H9 (cell line): Measurements from ENCODE around the gene PLEKHA4. TPM values are rescaled to one million over a fixed set of nuclear protein-coding genes. Genes with fewer than 3 reads are reported as not detected.

ENCODE experiments used
- DNase-seq: peaks from one replicate; pipeline ENCODE4 v3.0.0-alpha.2; 2017
- H2AFZ ChIP-seq: one replicate; pipeline ENCODE4 v1.6.1; 2013; ENCODE audit warnings: mild to moderate bottlenecking, low read length, control low read depth, moderate library complexity
- H2AK5ac ChIP-seq: 2 replicates; pipeline ENCODE4 v1.6.1; 2013; ENCODE audit warnings: low read length, control low read depth, mixed read lengths; ENCODE audit not compliant: insufficient read length
- H2BK120ac ChIP-seq: one replicate; pipeline ENCODE4 v1.6.1; 2013; ENCODE audit warnings: low read depth, mild to moderate bottlenecking, low read length, control low read depth, inconsistent platforms; ENCODE audit not compliant: poor library complexity, severe bottlenecking
- H2BK12ac ChIP-seq: 2 replicates; pipeline ENCODE4 v1.6.1; 2013; ENCODE audit warnings: low read length, control low read depth, mixed read lengths, low read depth; ENCODE audit not compliant: insufficient read length
- H2BK15ac ChIP-seq: 2 replicates; pipeline ENCODE4 v1.6.1; 2013; ENCODE audit warnings: low read depth, low read length, control low read depth
- H2BK20ac ChIP-seq: one replicate; pipeline ENCODE4 v1.6.1; 2013; ENCODE audit warnings: low read depth, mild to moderate bottlenecking, low read length, control low read depth, inconsistent platforms; ENCODE audit not compliant: poor library complexity, severe bottlenecking
- H2BK5ac ChIP-seq: 2 replicates; pipeline ENCODE4 v1.6.1; 2013; ENCODE audit warnings: low read length, control low read depth, mixed read lengths; ENCODE audit not compliant: insufficient read length
- H3K14ac ChIP-seq: 2 replicates; pipeline ENCODE4 v1.6.1; 2013; ENCODE audit warnings: low read length, control low read depth; ENCODE audit not compliant: insufficient read depth
- H3K18ac ChIP-seq: 2 replicates; pipeline ENCODE4 v1.6.1; 2013; ENCODE audit warnings: low read depth, mild to moderate bottlenecking, mixed read lengths, low read length, control low read depth; ENCODE audit not compliant: insufficient read length
- H3K23ac ChIP-seq: 2 replicates; pipeline ENCODE4 v1.6.1; 2013; ENCODE audit warnings: low read length, control low read depth, mixed read lengths, low read depth; ENCODE audit not compliant: insufficient read length
- H3K23me2 ChIP-seq: 2 replicates; pipeline ENCODE4 v1.6.1; 2013; ENCODE audit warnings: low read depth, mild to moderate bottlenecking, mixed read lengths, low read length, control low read depth; ENCODE audit not compliant: insufficient read length, poor library complexity, severe bottlenecking
- H3K27ac ChIP-seq: 2 replicates; pipeline ENCODE4 v1.5.1; 2013; ENCODE audit warnings: low read length, control low read depth, mixed read lengths, low read depth; ENCODE audit not compliant: insufficient read length
- H3K27me3 ChIP-seq: 2 replicates; pipeline ENCODE4 v1.6.1; 2013; ENCODE audit warnings: low read length, control low read depth, inconsistent platforms; ENCODE audit not compliant: insufficient read depth
- H3K4ac ChIP-seq: 2 replicates; pipeline ENCODE4 v1.6.1; 2013; ENCODE audit warnings: low read depth, mild to moderate bottlenecking, control low read depth, inconsistent platforms, low read length, moderate library complexity
- H3K4me1 ChIP-seq: 2 replicates; pipeline ENCODE4 v1.6.1; 2013; ENCODE audit warnings: low read length, control low read depth, inconsistent platforms; ENCODE audit not compliant: insufficient read depth
- H3K4me2 ChIP-seq: 2 replicates; pipeline ENCODE4 v1.6.1; 2013; ENCODE audit warnings: low read length, control low read depth, mixed read lengths; ENCODE audit not compliant: insufficient read length, insufficient read depth
- H3K56ac ChIP-seq: 2 replicates; pipeline ENCODE4 v1.6.1; 2013; ENCODE audit warnings: low read depth, mild to moderate bottlenecking, mixed read lengths, low read length, control low read depth; ENCODE audit not compliant: insufficient read length
- H3K79me1 ChIP-seq: 2 replicates; pipeline ENCODE4 v1.6.1; 2013; ENCODE audit warnings: low read depth, mild to moderate bottlenecking, moderate library complexity, low read length, control low read depth, inconsistent platforms; ENCODE audit not compliant: insufficient read depth, poor library complexity, severe bottlenecking
- H3K79me2 ChIP-seq: 2 replicates; pipeline ENCODE4 v1.6.1; 2013; ENCODE audit warnings: low read length, control low read depth, inconsistent platforms; ENCODE audit not compliant: insufficient read depth
- H3K9ac ChIP-seq: 2 replicates; pipeline ENCODE4 v1.6.1; 2013; ENCODE audit warnings: low read length, control low read depth, mixed read lengths; ENCODE audit not compliant: insufficient read length; ENCODE audit errors: extremely low read depth
- H3K9me3 ChIP-seq: one replicate; pipeline ENCODE4 v1.6.1; 2013; ENCODE audit warnings: low read depth, low read length, inconsistent platforms; ENCODE audit not compliant: control insufficient read depth
- H3T11ph ChIP-seq: one replicate; pipeline ENCODE4 v1.6.1; 2013; ENCODE audit warnings: mild to moderate bottlenecking, low read length, control low read depth, inconsistent platforms
- H4K20me1 ChIP-seq: one replicate; pipeline ENCODE4 v1.6.1; 2013; ENCODE audit not compliant: control insufficient read depth, insufficient read length, insufficient read depth
- H4K5ac ChIP-seq: 2 replicates; pipeline ENCODE4 v1.6.1; 2013; ENCODE audit warnings: low read depth, mild to moderate bottlenecking, mixed read lengths, low read length, control low read depth; ENCODE audit not compliant: insufficient read length
- H4K8ac ChIP-seq: replicated peaks from 2 replicates; pipeline ENCODE4 v1.6.1; 2013; ENCODE audit warnings: low read length, control low read depth, mixed read lengths, low read depth; ENCODE audit not compliant: insufficient read length
- H4K91ac ChIP-seq: 2 replicates; pipeline ENCODE4 v1.6.1; 2013; ENCODE audit warnings: low read depth, mild to moderate bottlenecking, moderate library complexity, mixed read lengths, low read length, control low read depth; ENCODE audit not compliant: insufficient read length
- H3K27ac Mint-ChIP-seq, 3 experiments: 2 replicates in 2 of 3; 3 replicates in 1 of 3; pipeline ENCODE4 v1.8.0; 2020 to 2021; ENCODE audit warnings: mixed read lengths in 3 of 3, mild to moderate bottlenecking in 1 of 3, moderate library complexity in 1 of 3
- H3K27me3 Mint-ChIP-seq: 2 replicates; pipeline ENCODE4 v1.8.0; 2021; ENCODE audit warnings: low read depth, mild to moderate bottlenecking, moderate library complexity, mixed read lengths
- H3K36me3 Mint-ChIP-seq, 3 experiments: 2 replicates in 2 of 3; 3 replicates in 1 of 3; pipeline ENCODE4 v1.8.0; 2020 to 2021; ENCODE audit warnings: low read depth in 3 of 3, mixed read lengths in 3 of 3; ENCODE audit not compliant: insufficient read depth in 1 of 3
- H3K4me1 Mint-ChIP-seq, 2 experiments: 2 replicates each; pipeline ENCODE4 v1.8.0; 2020; ENCODE audit warnings: mixed read lengths in 2 of 2
- H3K4me3 Mint-ChIP-seq, 2 experiments: 2 replicates in 1 of 2; 3 replicates in 1 of 2; pipeline ENCODE4 v1.8.0; 2020 to 2021; ENCODE audit warnings: mild to moderate bottlenecking in 2 of 2, mixed read lengths in 2 of 2, moderate library complexity in 1 of 2
- H3K9me3 Mint-ChIP-seq, 2 experiments: 2 replicates in 1 of 2; 3 replicates in 1 of 2; pipeline ENCODE4 v1.8.0; 2020; ENCODE audit warnings: mild to moderate bottlenecking in 2 of 2, mixed read lengths in 2 of 2, moderate library complexity in 1 of 2
- WGBS: extraction: QIAGEN DNeasy Blood & Tissue Kit; methylation state at CpG from one replicate; pipeline ENCODE4 v1.1.7; 2013; ENCODE audit warnings: missing lambda C conversion rate, low lambda C conversion rate, mixed read lengths; ENCODE audit not compliant: insufficient read length; ENCODE audit errors: extremely low coverage; 5-methylcytosine and 5-hydroxymethylcytosine counted together
- total RNA-seq: library from RNA; stranded (reverse); gene quantifications from 2 replicates; pipeline ENCODE4 v1.2.1, GENCODE V29; 2021
- TF ChIP-seq, protein P1 (sequence below): fragments of 200-600 bp; sonication (generic); conservative IDR thresholded peaks from 3 replicates; pipeline ENCODE4 v1.8.0; 2021; ENCODE audit warnings: antibody characterized with exemption, mild to moderate bottlenecking

Gene PLEKHA4
- total RNA-seq, 1 experiment from 2014 or later, result 15.3 TPM

DNA sequence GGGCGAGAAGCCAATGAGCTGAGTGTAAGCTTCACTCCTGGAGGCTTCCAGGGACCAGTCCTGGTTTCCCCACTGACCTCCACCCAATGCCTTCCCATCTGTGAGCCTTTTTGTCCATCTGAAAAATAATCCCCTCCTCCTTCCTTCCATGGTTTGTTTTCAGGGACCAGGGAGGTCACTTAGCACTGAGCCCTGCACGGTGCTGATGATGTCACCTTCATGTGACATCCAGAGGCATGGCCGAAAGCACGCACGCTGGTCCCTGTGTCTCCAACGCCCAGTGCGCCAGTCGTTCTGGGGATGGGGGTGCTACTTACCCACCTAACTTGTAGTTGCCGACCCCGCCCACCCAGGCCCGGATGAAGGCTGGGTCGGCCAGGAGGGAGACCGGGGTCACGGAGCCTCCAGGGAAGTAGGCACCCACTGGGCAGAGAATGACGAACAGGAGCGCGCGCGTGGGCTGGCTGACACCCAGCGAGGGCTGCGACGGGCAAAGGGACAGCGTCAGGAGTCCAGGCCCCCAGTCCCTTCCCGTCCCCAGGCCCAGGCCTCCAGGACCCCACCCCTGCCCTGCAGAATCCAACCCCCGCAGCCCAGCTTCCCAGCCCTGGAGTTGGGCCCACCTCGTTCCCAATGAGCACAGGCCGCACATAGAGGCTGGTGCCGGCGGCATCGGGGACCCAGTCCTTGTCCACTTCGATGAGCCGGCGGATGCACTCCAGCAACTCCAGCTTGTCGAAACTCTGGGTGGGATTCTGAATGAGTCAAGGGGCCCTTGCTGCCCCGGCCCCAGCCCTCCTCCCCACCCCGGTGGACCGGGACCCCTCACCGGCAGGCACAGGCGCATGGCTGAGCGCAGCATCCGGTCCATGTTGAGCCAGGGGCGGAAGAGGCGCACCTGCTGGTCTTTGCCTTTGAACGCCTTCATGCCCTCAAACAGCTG, 68.8 kb downstream of the PLEKHA4 start:
- H3K9me3 ChIP-seq, result no peaks in the 10 kb centered on the region
- H2BK12ac ChIP-seq, result peak overlapping the region; percentile 16
- no peak overlapping the region for H3T11ph ChIP-seq
- Mint-ChIP-seq H3K36me3 (no peaks in the 10 kb centered on the region; a peak in 2 of 7 replicates), H3K4me1 (peaks cover 17% of the 10 kb centered on the region in 2 experiments), H3K27me3 (no peaks in the 10 kb centered on the region; the same call in none of the 2 replicates), H3K27ac (peak overlapping the region in 2 of 3 experiments; percentile 51 to 83; a peak in 4 of 7 replicates), H3K4me3 (no peak overlapping the region; a peak in 1 of 5 replicates), H3K9me3 (0 out of 5 replicates have a peak, but pooled peaks cover 0 to 2% of the 10 kb centered on the region in 2 experiments)
- H3K4me1 ChIP-seq, result peaks cover 4% of the 10 kb centered on the region; the same call in 1 of the 2 replicates
- H4K20me1 ChIP-seq, result no peaks in the 10 kb centered on the region
- no peak overlapping the region for H4K8ac ChIP-seq
- TF ChIP-seq, protein P1, sequence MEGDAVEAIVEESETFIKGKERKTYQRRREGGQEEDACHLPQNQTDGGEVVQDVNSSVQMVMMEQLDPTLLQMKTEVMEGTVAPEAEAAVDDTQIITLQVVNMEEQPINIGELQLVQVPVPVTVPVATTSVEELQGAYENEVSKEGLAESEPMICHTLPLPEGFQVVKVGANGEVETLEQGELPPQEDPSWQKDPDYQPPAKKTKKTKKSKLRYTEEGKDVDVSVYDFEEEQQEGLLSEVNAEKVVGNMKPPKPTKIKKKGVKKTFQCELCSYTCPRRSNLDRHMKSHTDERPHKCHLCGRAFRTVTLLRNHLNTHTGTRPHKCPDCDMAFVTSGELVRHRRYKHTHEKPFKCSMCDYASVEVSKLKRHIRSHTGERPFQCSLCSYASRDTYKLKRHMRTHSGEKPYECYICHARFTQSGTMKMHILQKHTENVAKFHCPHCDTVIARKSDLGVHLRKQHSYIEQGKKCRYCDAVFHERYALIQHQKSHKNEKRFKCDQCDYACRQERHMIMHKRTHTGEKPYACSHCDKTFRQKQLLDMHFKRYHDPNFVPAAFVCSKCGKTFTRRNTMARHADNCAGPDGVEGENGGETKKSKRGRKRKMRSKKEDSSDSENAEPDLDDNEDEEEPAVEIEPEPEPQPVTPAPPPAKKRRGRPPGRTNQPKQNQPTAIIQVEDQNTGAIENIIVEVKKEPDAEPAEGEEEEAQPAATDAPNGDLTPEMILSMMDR, result no peak
- H3K9ac ChIP-seq, result no peak overlapping the region
- H2BK15ac ChIP-seq, result no peak overlapping the region
- no peak overlapping the region for H2AK5ac ChIP-seq
- no peak overlapping the region for H2AFZ ChIP-seq
- no peak overlapping the region for H3K23ac ChIP-seq
- H3K14ac ChIP-seq, result no peak overlapping the region
- H3K18ac ChIP-seq, result peak overlapping the region; percentile 22
- H3K56ac ChIP-seq, result no peak overlapping the region
- H2BK120ac ChIP-seq, result no peak overlapping the region
- DNase-seq, result no peak
- no peaks in the 10 kb centered on the region for H3K79me1 ChIP-seq
- no peaks in the 10 kb centered on the region for H3K79me2 ChIP-seq
- no peak overlapping the region for H3K27ac ChIP-seq
- no peak overlapping the region for H2BK20ac ChIP-seq
- H2BK5ac ChIP-seq, result no peak overlapping the region
- no peak overlapping the region for H3K4me2 ChIP-seq
- H3K23me2 ChIP-seq, result no peaks in the 10 kb centered on the region
- no peaks in the 10 kb centered on the region for H3K27me3 ChIP-seq
- WGBS, result no CpG with 5 or more reads among the region's 44 CpGs
- H3K4ac ChIP-seq, result no peak overlapping the region
- no peak overlapping the region for H4K91ac ChIP-seq
- H4K5ac ChIP-seq, result no peak overlapping the region
